Inferior parietal cortex (tissue), 1 donor: Measurements from ENCODE around the gene FBXL19.
A peak's percentile ranks its signal among the peaks of the same experiment; 100 is the strongest.
"Not testable (repeated sequence)": the region's sequence is repeated elsewhere in the genome, so short reads cannot be mapped to it uniquely, and the experiment has no call there.

ENCODE experiments used
- DNase-seq: peaks from one replicate; pipeline ENCODE4 v3.0.0-alpha.2; 2016; ENCODE audit errors: extremely low spot score

FBXL19 gene

DNA sequence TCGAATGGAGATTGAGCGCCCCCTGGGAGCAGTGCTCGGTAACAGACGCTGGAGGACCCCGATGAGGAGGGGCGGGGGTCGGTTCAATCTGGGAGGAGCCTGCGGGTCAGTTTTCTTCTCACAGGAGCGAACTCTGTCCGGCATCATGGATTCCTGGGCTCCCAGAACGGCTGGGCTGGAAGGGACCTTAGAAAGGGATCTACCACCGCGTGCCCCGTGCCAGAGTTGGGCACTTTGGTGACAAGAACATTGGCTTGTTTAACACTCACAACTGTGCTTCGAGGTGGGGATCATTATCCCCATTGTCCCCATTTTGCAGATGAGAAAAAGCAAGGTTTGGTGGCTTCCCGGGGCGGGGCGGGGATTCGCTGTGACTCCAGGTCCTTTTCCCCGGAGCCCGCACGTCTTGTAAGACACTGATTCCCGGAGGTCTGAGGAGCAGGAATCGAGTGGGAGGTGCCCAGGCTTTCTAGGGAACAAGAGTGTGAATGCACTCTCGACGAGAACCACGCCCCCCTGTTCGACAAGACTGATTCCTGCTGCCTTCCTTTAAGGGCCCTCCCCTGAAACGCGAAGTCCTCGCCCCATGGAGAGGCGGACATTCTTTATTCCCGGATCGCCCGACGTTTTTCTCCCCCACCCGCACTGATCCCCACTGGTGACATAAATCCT lies 1.5 kb upstream of the FBXL19 start:
- peak; percentile 87 for DNase-seq

DNA sequence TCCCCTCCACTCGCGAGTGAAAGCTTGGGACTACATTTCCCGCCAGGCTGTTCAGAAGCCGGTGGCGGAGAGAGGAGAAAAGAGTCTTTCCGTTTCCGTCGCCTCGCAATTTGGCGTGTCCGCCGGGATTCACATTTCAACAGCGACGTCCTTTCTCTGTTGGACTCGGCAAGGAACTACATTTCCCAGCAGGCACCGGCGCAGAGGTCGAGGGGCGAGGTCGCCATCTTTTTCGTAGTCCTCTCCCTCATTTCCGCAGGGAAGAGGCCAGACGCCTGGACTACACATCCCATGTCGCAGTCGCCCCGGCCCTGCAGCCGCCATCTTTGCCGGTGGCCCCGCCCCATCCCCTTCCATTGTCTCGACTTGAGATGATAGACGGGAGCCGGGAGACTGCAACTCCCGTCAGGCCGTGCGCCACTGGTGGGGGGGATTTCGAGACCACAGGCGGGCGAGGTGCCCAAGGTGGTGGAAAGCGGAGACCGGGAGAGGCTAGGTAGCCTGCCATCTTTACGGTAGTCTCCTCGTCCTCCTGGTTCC lies 882 bp upstream of the FBXL19 start:
- peak; percentile 100 for DNase-seq

DNA sequence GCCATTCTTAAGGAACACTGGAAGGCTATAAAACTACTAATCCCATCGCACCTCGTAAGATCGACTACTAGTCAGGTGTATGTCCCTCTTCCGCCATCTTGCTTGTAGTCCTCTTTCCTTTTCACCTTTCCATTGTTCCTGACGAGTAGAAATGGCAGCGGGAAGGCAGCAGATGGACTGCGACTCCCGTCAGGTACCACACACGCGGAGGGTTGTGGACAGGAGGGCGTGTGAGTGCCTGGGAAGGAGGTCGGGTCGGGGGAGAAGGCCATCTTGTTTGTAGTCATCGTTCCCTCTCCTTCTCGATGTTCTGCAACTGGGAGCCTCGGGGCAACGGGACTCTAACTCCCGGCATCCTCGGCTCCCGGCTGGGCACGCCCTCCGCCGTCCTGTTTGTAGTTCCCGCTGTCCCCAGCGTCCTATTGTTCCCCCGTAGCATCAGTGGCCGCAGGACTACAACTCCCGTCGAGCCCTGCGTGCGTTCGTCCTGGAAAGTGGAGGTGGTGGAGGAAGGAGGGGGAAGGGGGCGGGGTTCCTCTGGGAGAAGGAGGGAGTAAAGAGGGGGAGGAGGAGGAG lies 324 bp upstream of the FBXL19 start:
- peak; percentile 99 for DNase-seq

DNA sequence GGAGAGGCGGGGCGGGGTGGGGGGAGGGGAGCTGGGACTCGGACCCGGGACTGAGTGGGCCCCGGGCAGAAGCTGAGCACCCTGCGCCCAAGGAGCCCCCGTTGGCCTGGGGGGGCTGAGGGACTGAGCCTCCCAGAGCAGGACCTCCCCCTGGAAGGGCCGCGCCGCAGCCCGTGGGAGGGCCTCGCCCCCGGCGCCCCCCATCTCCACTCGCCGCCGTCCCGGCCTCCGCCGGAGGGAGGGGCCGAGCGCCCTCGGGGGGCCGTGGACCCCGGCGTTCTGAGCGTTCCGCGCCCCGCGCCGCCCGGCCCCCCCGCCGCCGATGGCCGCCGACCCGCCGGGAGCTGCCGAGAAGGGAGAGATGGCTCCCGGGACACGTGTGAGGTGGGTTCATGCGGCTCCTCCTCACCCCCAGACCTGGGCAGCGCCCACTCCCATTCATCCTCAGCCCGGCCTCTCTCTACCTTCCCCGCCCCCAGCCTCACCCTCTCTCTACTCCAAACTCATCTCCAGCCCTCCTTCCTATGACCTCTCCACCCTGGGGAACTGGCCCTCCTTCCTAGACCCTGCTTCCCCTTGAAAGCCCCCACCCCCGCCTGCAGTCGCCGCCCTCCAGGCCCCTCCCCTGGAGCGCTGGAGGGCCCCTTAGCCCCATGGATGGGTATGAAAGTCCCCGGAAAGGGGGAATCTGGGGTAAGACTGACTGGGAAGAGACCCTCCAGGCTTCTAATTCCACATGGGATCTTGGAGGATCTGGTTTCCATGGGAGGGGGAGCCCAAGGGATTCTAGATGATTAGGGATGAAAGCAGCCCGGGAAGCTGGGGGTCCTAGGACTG lies 922 bp downstream of the FBXL19 start:
- no peak for DNase-seq

DNA sequence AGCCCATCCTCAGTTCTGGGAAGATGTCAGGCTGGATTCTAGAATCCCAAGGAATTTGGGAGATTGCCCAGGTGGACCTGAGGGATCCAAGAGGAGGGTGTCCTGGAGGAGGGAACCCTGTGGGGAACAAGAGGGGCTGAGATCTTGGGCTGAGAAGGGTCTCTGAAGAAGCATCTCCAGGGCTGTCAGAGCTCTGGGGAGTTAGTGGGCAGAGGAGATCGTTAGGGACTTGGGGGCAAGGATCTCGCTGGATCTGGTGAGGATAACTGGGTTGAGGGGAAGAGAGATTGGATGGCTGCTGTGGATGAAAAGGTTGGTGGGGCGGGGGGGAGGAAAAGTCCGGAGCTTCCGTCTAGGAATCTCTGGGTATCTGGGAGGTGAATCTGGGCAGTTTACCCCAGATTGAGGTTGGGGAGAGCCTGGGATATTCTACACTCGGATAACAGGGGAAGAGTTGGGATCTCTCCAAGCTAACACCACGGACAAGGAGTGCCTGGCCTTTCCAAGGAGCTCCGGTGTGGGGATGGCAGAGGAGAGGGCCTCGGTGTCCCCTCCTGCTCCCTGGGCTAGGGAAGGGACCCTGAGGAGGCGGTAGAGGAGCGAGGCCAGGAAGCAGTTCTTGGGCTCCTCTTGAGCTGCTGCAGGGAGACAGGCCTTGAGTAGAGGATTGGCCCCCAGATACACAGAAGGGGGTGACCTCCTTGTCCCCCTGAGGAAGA lies 1.7 kb downstream of the FBXL19 start:
- DNase-seq = no peak

DNA sequence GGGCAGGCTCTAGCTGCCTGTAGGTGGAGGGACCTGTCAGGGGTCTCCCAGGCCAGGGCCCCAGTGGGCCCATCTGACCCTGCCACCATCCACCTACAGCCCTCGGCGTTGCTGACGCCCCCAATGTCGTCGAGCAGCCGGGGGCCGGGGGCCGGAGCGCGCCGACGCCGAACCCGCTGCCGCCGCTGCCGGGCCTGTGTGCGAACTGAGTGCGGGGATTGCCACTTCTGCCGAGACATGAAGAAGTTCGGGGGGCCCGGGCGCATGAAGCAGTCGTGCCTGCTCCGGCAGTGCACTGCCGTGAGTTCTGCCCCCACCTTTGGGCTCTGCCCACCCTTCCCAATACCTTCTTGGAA lies 2.2 kb downstream of the FBXL19 start:
- no peak for DNase-seq

DNA sequence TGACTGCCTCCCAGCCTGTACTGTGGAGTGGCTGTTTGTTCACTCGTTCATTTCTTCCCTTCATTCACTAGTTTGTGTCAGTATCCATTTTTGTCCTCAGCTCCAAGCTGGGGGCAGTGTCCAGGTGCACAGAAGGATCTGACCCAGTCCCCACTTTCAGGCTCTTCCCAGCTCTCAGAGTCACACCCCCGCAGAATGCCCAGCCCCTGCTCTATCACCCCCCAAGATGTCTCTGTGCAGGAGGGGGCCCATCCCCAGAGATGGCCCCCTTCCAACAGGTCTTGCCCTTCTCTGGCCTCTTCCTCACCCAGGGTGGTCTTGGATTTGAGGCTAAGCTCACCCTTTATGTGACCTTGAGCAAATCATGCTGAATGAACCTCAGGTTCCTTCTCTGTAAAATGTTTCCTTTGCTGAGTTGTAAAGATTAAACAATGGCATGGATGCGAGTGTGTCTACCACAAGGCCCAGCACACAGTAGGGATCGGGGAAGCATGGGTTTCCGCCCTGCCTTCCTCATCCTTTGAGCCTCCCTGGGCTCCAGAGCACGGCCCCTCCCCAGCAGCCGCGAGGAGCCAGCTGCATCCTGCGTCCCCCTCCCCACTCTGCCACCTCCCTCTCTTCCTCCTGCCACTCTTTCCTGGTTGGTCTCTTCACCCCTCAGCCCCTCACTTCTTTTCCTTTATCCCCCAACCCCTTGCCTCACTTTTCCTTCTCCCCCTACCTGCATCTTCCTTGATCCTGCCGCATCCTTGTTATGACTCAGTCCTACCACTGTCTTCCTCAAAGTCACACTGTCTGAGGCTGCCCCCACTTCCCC lies 2.8 kb downstream of the FBXL19 start:
- no peak for DNase-seq

DNA sequence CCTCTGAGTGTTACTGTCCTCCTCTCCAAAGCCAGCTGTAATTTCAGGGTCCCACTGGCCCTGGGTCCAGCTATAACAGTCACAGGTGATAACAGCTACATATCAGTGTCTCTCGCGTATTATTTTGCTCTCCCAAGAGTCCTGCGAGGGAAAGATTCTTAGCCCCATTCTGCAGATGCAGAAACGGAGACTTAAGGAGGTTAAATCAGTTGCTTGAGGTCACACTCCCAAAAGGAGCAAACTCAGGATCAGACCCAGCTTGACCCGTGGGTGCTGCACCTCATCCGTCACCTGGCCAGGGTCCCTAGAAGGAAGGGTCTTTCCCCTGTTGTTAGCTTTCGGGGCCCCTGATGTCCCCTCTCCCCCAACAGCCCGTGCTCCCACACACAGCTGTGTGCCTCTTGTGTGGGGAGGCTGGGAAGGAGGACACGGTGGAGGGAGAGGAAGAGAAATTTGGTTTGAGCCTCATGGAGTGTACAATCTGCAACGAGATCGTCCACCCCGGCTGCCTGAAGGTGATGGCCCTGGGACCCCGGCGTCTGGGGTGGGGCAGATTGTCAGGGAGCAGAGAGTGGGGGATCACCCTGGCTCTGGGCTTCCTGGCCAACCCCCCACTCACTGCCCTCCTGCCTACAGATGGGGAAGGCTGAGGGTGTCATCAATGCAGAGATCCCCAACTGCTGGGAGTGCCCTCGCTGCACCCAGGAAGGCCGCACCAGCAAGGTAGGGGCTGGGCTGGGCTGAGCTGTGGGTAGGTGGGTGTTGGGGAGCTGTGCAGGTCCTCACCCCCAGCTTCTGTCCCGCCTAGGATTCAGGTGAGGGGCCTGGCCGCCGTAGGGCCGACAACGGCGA lies 3.8 kb downstream of the FBXL19 start:
- DNase-seq = no peak

DNA sequence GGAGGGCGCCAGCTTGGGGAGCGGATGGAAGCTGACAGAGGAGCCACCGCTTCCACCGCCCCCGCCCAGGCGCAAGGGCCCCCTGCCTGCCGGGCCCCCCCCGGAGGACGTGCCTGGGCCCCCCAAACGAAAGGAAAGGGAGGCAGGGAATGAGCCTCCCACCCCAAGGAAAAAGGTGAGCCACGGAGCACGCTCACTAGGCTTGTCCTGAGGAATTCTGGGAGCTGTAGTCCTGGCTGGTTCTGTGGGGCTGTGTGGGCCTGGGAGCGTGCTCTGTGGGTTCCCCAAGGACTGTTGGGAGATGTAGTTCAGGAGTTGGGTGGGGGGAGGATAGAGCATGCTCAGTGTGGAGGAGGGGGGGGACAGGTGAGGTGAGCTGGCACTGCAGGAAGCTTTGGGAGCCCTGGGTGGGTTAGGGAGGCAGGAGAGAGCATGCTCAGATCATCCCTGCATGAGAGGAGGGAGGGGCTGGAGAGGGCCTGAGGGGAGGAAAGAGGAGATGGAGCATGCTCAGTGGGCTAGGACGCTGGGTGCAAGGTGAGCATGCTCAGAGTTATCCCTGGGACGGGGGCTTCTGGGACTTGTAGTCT lies 4.5 kb downstream of the FBXL19 start:
- DNase-seq = peak; percentile 68

DNA sequence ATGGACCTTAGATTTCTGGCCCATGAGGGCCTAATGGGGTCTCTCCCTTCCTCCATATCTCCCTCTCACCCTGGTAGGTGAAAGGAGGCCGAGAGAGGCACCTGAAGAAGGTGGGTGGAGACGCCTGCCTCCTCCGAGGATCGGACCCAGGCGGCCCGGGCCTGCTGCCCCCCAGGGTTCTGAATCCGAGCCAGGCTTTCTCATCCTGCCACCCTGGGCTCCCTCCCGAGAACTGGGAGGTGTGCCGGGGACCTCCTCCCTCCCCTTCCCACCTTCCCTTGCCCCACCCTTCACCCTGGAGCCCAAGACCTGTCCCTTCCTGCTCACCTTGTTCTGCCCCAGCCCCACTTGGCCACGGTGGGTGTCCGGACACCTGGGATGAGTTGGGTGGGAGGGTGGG lies 5.0 kb downstream of the FBXL19 start:
- no peak for DNase-seq

DNA sequence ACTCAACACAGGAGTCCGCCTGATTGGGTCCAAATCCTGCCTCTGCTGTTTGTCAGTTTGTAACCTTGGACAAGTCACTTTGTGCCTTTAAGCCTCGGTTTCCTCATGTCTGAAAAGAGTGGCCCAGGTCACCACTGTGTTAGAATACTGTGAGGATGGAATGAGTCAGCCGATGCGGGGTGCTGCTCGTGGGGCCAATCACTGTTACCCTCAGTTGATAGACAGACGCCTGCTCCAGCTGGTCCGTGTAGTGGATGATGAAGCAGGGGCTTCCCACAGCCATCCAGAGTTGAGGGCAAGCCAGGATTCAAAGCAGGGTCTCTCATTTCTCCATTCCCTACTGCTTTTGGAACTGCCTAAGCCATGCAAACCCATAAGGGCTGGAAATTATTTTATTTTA lies 5.8 kb downstream of the FBXL19 start:
- no peak for DNase-seq

DNA sequence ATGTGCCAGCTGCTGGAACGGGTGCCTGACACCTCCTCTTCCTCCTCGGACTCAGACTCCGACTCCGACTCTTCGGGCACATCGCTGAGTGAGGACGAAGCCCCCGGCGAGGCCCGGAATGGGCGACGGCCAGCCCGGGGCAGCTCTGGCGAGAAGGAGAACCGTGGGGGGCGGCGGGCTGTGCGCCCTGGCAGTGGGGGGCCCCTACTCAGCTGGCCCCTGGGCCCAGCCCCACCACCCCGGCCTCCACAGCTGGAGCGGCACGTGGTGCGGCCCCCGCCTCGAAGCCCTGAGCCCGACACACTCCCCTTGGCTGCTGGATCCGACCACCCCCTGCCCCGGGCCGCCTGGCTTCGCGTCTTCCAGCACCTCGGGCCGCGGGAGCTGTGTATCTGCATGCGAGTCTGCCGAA lies 6.8 kb downstream of the FBXL19 start:
- no peak for DNase-seq

DNA sequence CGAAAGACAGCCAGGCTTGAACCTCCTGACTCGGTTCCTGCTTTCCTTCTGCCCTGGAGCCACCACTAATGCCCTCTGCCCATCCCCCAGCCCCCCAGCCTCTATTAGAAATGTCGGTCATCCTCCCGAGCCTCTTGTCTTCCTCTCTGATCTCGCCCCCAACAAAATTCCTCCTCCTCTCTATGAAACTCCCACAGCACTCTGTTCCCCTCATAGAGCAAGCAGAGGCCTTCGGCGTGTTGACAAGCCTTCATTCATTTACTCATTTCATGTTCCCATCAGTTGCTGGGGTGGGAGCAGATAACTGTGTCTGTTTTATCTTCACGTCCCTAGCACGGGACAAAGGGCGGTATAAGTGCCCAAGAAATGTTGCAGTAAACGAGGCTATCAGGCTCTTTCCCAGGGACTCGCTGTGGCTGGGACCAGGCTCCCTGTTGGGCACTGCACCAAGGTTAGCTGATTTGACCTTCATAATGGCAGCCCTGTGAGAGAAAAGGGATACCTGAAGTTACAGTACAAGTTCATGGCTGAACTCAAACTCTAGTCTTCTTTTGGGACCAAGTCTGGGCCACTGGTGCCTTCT lies 7.8 kb downstream of the FBXL19 start:
- no peak for DNase-seq

DNA sequence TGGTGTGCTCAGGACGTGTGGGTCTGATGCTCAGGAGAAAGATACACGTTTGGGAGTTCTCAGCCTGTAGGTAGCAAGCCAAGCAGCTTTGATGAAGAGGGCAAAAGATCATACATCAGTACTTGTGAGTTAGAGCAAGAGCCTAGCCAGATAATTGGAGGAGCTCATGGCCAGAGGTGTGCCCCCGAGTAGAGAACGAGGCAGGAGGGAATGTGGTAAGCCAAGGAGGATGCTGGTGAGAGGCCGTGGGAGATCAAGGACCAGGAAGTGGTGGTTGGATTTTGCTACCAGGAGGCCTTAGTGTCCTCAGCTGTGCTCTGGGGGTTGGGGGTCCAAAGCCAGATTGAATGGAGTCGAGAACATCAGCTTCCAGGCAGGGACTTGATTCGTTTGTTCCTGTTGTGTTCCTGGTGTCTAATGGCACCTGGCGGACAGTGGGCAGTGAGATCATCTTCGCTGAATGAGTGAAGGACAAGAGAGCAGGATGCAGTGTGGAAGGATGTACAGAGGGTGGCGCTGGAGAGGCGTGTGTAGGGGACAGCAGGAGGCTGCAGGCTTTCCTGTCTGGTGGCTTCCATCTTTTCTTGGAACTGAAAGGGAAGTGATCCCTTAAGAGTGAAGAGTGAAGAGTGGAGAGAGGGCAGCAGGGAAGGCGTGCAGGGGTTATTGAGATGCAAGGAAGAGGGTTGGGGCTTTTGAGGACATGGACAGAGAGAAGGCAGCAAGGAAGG lies 11.6 kb downstream of the FBXL19 start:
- DNase-seq = no peak

DNA sequence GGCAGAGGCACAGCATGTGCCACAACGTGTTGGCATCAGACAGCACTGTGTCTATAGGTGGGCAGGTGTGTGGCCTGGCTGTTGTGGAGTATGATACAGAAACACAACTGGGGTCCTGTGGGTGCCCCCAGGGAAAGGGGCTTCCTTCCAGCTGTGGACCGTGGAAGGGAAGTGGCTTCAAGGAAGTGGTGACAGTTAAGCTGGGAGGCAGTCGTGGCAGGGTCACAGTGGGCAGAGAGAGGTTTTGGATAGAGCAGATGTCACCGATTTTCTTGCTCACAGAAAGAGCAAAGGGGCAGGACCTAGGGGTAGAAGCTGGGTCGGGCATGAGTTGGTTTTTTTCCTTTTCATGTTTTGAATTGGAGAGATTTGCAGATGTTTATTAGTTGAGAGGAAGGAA lies 14.3 kb downstream of the FBXL19 start:
- no peak for DNase-seq

DNA sequence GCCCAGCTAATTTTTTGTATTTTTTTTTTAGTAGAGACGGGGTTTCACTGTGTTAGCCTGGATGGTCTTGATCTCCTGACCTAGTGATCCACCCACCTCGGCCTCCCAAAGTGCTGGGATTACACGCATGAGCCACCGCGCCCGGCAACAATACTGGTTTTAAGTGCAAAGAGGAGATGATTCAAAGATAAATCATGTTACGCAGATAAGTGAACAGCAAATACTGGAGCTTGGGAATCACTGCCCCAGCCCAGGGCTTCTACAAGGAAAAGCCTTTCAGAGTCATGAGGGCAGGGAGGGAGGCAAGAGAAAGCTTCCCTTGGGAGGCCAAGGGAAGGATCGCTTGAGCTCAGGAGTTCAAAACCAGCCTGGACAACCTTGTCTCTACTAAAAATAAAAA lies 16.2 kb downstream of the FBXL19 start:
- DNase-seq = not testable (repeated sequence)

DNA sequence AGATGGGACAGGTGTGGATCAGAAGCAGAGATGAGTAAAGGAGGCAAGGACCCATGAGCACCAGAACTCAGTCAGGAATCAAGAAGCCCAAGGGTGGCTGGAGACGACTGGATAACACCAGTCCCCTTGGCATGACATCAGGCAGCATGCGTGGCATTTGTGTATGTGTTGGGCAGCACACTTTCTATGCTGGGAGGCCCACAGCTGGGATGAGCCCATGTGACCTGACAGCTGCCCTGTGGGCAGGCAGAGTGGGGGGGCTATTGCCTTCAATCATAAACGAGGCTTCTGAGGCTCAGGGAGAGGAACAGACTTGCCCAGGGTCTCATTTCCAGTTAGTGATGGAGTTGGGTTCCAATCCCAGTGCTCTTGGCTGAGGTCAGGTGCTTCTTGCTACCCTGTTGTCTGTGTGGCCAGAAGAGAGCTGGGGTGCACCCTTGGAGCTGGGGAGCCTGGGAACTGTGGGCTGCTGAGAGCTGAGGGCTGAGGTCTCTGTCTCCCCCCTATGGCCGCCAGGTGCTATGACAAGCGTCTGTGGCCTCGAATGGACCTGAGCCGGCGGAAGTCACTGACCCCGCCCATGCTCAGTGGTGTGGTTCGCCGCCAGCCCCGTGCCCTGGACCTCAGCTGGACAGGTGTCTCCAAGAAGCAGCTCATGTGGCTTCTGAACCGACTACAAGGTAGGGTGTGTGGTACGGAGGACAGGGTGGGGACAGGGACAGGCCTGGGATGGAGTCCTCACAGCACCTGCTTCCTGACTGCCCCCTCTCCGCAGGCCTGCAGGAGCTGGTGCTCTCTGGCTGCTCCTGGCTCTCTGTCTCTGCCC lies 18.4 kb downstream of the FBXL19 start:
- DNase-seq = no peak

DNA sequence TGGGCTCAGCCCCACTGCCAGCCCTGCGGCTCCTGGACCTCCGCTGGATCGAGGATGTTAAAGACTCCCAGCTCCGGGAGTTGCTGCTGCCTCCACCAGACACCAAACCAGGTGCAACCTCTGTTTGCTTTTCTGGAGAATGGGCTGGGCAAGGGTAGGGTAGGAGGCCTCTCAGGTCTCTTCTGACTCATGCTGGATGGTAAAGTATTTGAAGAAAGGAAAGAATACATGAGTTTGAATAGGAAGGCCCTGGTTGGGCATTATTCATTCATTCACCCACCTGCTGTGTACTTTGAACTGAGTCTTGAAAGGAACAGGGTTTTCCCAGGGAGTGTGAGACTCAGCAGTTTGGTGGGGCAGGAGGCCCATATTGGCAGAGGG lies 19.0 kb downstream of the FBXL19 start:
- DNase-seq = no peak
